Colonic mucosa (tissue), 4 donors: ENCODE data around the gene CEP128. TPM values are rescaled to one million over a fixed set of nuclear protein-coding genes. Genes with fewer than 3 reads are reported as not detected.

Source experiments
- DNase-seq: peaks from one replicate; pipeline ENCODE4 v3.0.0-alpha.2; 2020
- H3K27ac ChIP-seq: fragments of 200-600 bp; one replicate; pipeline ENCODE4 v1.8.0; 2021
- H3K27me3 ChIP-seq: fragments of 200-600 bp; one replicate; pipeline ENCODE4 v1.8.0; 2021
- H3K36me3 ChIP-seq: fragments of 200-600 bp; one replicate; pipeline ENCODE4 v1.8.0; 2021
- H3K4me1 ChIP-seq: fragments of 200-600 bp; one replicate; pipeline ENCODE4 v1.8.0; 2021; ENCODE audit warnings: mild to moderate bottlenecking
- H3K4me3 ChIP-seq: fragments of 200-600 bp; one replicate; pipeline ENCODE4 v1.8.0; 2021
- H3K9ac ChIP-seq, 2 donors: one replicate each; pipeline ENCODE4 v1.7.0; 2013; ENCODE audit warnings: control low read depth in 2 of 2, low read depth in 2 of 2, low read length in 2 of 2
- H3K9me3 ChIP-seq: fragments of 200-600 bp; one replicate; pipeline ENCODE4 v1.8.0; 2021
- CTCF ChIP-seq: fragments of 200-600 bp; IDR thresholded peaks from one replicate; pipeline ENCODE4 v1.8.0; 2022; ENCODE audit warnings: antibody characterized with exemption, mild to moderate bottlenecking
- intact Hi-C: fragments of 100-400 bp; cut with DNase I; formaldehyde crosslinking; loops from one replicate; pipeline ENCODE4 v1.14.1; 2022
- total RNA-seq, 2 donors: library from RNA; stranded (reverse); fragmentation: NEBNext Ultra II Directional in 1 of 2; extraction: Animal tissue kit (Norgen Biotek cat#: 25700) in 1 of 2; gene quantifications; one replicate each; pipeline ENCODE4 v1.2.1, GENCODE V29; 2021
- donor health status: healthy.
- donor health status: DM: no; HTN: no; CAD: no.
- donor health status: DM: no; HTN: no; CAD: no.

The CEP128 gene
- total RNA-seq, 2 donors from 2014 or later: 4.4 to 11.6 TPM

DNA sequence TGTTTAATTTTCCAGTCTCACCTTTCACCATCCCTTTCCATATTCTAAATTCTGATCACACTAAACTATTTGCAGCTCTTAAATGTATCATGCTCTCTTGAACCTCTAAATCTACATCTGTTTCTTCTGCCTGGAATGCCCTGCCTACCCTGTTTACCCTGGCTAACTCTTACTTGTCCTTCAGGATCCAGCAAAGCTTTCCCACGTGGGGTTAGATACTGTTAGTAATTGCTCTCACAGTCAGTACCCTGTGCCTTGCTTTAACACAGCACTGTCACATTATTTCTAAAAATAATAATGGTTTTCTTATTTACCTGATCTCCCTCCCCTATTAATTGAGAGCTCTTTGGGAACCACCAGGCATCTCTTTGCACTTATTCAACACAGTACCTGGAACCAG, 333.0 kb downstream of the CEP128 start:
- H3K9me3 ChIP-seq: no peaks in the 10 kb centered on the region
- intact Hi-C loops: no loop called here

DNA sequence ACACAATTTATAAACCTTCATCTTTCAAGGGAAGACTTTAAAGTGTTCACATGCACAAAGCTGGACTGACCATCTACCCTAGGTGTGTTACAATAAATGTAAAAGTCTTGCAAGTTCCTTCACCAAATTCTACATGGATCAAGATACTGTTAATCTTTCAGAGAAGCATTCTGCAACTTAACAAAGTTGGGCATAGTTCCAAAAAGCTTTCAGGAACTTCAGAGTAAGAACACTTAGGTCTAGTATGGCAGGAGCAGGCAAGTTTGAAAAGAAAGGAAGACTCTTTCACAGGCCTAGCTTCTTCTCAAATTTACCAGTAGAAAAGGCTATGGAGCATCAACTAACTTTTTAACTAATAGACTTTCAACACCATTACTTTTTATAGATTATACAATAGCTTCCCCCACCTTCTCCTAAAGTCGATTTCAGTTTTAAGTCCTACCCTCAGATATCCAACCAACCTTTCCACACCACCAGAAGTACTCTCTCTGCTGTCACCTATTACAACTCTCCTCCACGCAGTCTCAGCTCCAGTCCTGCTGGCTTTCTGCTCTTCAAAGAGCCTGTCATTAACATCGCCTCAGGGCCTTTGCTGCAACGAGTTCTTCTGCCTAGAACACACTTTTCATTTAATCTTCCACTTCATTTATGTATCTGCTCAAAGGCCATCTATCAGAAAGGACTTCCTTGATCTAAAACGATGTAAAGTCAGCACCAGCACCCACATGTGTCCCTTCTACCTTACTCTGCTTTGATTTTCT, 333.9 kb downstream of the CEP128 start:
- DNase-seq: no peak
- H3K9ac ChIP-seq: no peak overlapping the region
- no peaks in the 10 kb centered on the region for H3K27me3 ChIP-seq
- intact Hi-C loops: no loop called here
- H3K27ac ChIP-seq: no peak overlapping the region
- H3K4me1 ChIP-seq: no peaks in the 10 kb centered on the region
- no peaks in the 10 kb centered on the region for H3K9me3 ChIP-seq
- H3K36me3 ChIP-seq: no peaks in the 10 kb centered on the region
- TF ChIP-seq CTCF: no peak
- no peak overlapping the region for H3K4me3 ChIP-seq

More for the DNA sequence above, 333.0 kb downstream of the CEP128 start:
- DNase-seq: no peak
- Histone ChIP-seq H3K4me3 (no peak overlapping the region), H3K9ac (no peak overlapping the region), H3K36me3 (no peaks in the 10 kb centered on the region), H3K4me1 (no peaks in the 10 kb centered on the region), H3K27ac (no peak overlapping the region), H3K27me3 (no peaks in the 10 kb centered on the region)
- no peak for TF ChIP-seq CTCF

GRCh38 chr14:80606347-80606772, 335.2 kb downstream of the CEP128 start:
- Histone ChIP-seq H3K36me3 (no peaks in the 10 kb centered on the region), H3K9me3 (no peaks in the 10 kb centered on the region), H3K27me3 (no peaks in the 10 kb centered on the region), H3K27ac (no peak overlapping the region), H3K4me1 (no peaks in the 10 kb centered on the region), H3K4me3 (no peak overlapping the region), H3K9ac (no peak overlapping the region)
- intact Hi-C loops: no loop called here
- no peak for TF ChIP-seq CTCF
- DNase-seq: no peak

- Histone ChIP-seq H3K4me3 (no peak overlapping the region), H3K27ac (no peak overlapping the region), H3K9me3 (no peaks in the 10 kb centered on the region), H3K4me1 (no peaks in the 10 kb centered on the region), H3K9ac (no peak overlapping the region), H3K36me3 (no peaks in the 10 kb centered on the region), H3K27me3 (no peaks in the 10 kb centered on the region)
- intact Hi-C loops: no loop called here
- DNase-seq: no peak
- TF ChIP-seq CTCF: no peak
Observed at GRCh38 chr14:80605536-80605935, 336.0 kb downstream of the CEP128 start.

GRCh38 chr14:80602946-80603345, 338.6 kb downstream of the CEP128 start:
- Histone ChIP-seq H3K36me3 (no peaks in the 10 kb centered on the region), H3K4me1 (no peaks in the 10 kb centered on the region), H3K4me3 (no peak overlapping the region), H3K9ac (no peak overlapping the region), H3K27ac (no peak overlapping the region), H3K9me3 (no peaks in the 10 kb centered on the region), H3K27me3 (no peaks in the 10 kb centered on the region)
- TF ChIP-seq CTCF: no peak
- DNase-seq: no peak
- intact Hi-C loops: no loop called here
